ENCODE data around the gene COLEC11.
"Not testable (repeated sequence)": the region's sequence is repeated elsewhere in the genome, so short reads cannot be mapped to it uniquely, and the experiment has no call there.

COLEC11 gene

DNA sequence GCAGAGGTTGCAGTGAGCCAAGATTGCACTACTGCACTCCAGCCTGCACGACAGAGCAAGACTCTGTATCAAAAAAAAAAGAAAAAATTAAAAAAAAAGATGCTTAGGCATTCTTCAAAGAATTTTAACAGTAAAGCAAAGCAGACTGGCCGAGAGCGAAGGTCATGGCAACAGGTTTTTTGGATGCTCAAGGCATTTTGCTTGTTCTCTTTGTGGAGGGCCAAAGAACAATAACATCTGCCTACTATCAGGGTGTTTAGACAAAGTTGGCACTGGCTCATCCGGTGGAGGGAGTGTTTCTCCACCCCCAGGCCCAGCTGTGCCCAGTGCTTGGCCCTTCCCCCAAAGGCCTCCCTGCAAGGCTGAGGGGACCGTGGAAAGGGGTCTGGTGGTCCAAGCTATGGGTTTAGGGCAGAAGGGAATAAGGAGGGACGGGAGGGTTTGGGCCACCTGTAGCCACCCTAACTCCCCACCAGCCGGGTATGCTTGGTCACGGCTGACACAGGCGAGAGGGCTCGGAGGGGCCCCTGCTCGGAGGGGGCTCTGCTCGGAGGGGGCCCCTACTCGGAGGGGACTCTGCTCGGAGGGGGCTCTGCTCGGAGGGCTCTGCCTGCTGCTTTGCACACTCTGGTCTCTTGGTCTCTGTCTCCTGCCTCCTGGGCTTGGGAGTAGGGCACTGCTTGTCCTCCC lies 36.4 kb downstream of the COLEC11 start:
- TF ChIP-seq CTCF (IDR thresholded peaks at IDR 0.05) (no peak), ZFX (IDR thresholded peaks at IDR 0.05; ENCODE audit: borderline replicate concordance) (no peak)
- H3K27ac ChIP-seq: no peak overlapping the region

GRCh38 chr2:3631851-3632659 lies 37.1 kb downstream of the COLEC11 start:
- TF ChIP-seq CTCF (IDR thresholded peaks at IDR 0.05) (no peak), ZFX (IDR thresholded peaks at IDR 0.05; ENCODE audit: borderline replicate concordance) (no peak)
- no peak overlapping the region for H3K27ac ChIP-seq

DNA sequence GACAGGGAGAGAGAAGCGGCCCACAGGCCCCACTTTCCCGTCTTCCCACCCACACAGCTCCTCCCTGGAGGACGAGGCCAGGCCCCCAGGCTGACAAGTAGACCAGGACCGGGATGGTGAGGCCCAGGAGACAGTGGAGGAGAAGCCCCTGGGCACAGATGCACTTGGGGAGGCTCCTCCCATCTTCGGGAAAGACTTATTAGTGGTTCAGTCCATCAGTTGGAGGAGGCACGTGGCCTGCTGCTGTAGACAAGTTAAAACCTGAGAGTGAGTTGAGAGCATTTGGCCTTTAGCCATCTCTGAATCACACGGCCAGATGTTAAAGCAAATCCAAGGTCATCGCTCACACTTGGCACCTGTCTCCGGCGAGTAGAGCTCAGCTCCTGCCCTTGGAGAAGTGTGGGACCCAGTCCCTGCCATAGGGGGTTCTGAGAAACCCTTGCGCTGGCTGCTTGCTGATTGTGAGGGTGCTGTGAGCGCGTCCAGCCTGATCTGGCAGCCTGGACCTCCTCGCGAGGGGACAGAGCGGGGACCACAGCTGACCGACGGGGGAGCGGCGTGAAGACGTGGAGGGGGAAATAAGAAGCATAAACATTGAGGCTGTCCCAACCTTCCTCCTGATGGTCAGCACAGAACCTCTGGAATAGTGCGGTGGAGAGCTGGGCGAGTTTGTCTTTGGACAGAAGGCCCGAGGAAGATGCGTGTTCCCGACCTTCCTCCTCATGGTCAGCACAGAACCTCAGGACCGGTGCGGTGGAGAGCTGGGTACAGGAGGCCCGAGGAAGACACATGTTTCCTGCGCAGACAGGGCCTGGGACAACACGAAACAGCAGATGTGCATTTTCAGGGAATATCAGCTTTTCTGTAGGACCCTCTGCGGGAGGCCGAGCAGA lies 38.4 kb downstream of the COLEC11 start:
- TF ChIP-seq ZFX (IDR thresholded peaks at IDR 0.05; ENCODE audit: borderline replicate concordance) (no peak), CTCF (IDR thresholded peaks at IDR 0.05) (no peak)
- H3K27ac ChIP-seq: no peak overlapping the region

DNA sequence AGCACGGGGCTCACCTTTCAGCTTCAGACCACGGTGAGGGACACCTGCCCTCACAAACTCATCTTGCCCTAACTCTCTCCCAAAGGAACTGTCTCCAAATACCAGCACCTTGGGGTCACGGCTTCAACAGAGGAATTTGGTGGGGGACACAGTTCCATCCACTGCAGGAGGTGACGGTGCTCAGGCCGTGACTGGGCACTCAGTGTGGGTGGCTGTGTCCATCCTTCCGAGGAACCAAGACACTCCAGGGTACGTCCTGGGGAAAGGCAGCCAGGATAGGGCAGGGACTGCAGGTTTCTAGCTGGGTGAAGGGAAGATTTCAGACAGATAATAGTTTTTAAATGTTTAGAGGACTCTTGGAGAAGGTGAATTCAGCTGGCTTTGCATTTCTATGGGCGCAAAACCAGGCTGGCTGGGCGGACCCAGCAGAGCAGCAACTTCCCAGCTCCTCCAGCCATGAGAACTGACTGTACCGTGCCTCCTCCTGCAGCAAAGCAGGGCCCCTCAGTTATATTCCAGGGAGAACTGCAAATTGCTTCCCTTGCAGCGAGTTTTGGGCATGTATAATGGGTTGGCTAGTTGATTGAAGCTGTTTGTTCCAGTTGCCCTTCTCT lies 39.2 kb downstream of the COLEC11 start:
- H3K27ac ChIP-seq: no peak overlapping the region
- no peak for TF ChIP-seq ZFX (IDR thresholded peaks at IDR 0.05; ENCODE audit: borderline replicate concordance)
- no peak for TF ChIP-seq CTCF (IDR thresholded peaks at IDR 0.05)

- no peak for TF ChIP-seq CTCF (IDR thresholded peaks at IDR 0.05)
- no peak for TF ChIP-seq ZFX (IDR thresholded peaks at IDR 0.05; ENCODE audit: borderline replicate concordance)
- no peak overlapping the region for H3K27ac ChIP-seq
Measured at GRCh38 chr2:3634596-3635121, 39.7 kb downstream of the COLEC11 start.

DNA sequence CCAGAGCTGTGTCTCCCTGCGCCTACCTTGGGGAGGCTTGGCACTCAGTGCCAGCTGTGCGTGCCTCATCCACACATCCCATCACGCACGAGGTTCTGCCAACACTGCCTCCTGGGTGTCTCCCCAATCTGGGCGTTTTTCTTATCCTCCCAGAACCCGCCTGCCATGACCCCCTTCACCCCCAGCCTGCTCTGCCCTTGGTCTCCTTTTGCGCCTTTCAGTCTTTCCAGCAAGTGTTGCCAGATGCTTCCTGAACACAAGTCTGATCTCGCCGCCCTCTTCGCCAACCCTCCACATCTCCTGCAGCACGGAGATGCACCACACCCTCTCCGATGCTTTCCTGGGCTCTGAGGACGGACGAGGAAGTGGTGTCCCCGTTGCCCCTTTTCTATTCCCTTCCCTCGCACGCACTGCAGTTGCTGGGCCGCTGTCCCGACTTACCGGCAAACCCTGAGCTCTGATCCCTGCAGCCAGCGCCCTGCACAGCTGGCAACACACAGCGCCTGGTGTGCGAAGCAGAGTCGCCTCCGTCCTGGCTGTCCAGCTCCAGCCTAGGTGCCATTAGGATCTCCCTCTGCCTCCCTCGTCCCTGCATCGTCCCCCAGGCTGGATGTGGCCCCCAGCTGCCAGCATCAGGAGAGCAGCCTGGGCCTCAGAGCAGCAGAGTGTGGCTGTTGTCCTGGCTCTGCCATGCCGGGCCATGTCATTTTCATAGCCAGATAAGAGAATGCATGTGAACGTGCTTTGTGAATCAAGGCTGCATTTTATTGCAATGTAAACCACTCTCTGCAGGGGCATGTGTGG lies 40.5 kb downstream of the COLEC11 start:
- TF ChIP-seq ZFX (IDR thresholded peaks at IDR 0.05; ENCODE audit: borderline replicate concordance) (no peak), CTCF (IDR thresholded peaks at IDR 0.05) (no peak)

GRCh38 chr2:3635975-3636327 lies 41.0 kb downstream of the COLEC11 start:
- H3K27ac ChIP-seq: not testable (repeated sequence)

More for the DNA sequence above, 40.5 kb downstream of the COLEC11 start:
- no peak overlapping the region for H3K27ac ChIP-seq
